ENCODE data around the gene MBD3L1. TPM values are rescaled to one million over a fixed set of nuclear protein-coding genes. Genes with fewer than 3 reads are reported as not detected.

Gene MBD3L1
- total RNA-seq, 1 donor from 2014 or later: not detected

DNA sequence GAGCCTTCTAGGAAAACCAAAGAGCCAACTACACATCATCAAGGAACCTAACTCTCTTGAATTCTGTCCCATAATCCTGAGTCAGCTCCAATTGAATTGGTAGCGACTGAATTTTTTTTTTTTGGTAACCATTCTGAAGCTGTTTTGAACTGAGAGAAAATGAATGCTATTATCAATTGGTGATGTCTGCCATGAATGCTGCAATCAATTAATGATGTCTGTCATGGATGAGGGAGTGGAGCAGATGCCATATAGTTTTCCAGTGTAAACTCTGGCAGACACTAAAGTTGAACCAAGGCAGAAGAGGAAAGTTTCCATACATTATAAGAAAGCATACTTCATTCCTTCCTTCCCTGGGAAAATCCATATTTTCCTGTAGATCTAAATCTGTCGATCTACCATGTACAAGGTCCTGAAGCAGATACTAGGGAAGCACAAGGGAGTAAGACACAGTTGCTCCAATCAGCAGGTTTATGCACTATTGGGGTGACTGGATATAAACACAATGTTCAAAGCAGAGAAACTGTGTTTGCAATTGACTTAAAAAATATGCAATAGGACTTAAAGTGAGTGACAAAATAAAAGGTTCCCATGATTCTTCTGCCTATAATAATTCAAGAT is 48.8 kb downstream of the MBD3L1 start:
- no peak for TF ChIP-seq EZH2 (IDR thresholded peaks at IDR 0.05)
- TF ChIP-seq, protein P1, sequence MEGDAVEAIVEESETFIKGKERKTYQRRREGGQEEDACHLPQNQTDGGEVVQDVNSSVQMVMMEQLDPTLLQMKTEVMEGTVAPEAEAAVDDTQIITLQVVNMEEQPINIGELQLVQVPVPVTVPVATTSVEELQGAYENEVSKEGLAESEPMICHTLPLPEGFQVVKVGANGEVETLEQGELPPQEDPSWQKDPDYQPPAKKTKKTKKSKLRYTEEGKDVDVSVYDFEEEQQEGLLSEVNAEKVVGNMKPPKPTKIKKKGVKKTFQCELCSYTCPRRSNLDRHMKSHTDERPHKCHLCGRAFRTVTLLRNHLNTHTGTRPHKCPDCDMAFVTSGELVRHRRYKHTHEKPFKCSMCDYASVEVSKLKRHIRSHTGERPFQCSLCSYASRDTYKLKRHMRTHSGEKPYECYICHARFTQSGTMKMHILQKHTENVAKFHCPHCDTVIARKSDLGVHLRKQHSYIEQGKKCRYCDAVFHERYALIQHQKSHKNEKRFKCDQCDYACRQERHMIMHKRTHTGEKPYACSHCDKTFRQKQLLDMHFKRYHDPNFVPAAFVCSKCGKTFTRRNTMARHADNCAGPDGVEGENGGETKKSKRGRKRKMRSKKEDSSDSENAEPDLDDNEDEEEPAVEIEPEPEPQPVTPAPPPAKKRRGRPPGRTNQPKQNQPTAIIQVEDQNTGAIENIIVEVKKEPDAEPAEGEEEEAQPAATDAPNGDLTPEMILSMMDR (IDR thresholded peaks at IDR 0.05): no peak
- TF ChIP-seq EZH2phosphoT487 (IDR thresholded peaks at IDR 0.05): no peak
- Histone ChIP-seq H3K36me3 (no peaks in the 10 kb centered on the region), H3F3A (ENCODE audit: low read depth) (no peaks in the 10 kb centered on the region), H3K4me3 (no peak overlapping the region), H3K27me3 (no peaks in the 10 kb centered on the region), H3K27ac (no peak overlapping the region), H3K9ac (no peak overlapping the region), H3K79me2 (ENCODE audit: low read depth) (no peaks in the 10 kb centered on the region), H3K4me1 (no peaks in the 10 kb centered on the region), H2AFZ (replicated peaks) (no peak overlapping the region), H3K9me3 (ENCODE audit: low read depth) (no peaks in the 10 kb centered on the region), H4K20me1 (ENCODE audit: low read depth) (no peaks in the 10 kb centered on the region), H3K4me2 (no peak overlapping the region)
- no peaks in the 10 kb centered on the region for H3K36me3 Mint-ChIP-seq
- H3K4me1 Mint-ChIP-seq: no peaks in the 10 kb centered on the region
- peaks cover 24% of the 10 kb centered on the region for H3K9me3 Mint-ChIP-seq
- H3K27me3 Mint-ChIP-seq (ENCODE audit: insufficient read depth, low read depth): peaks cover 2% of the 10 kb centered on the region
- DNase-seq (ENCODE audit: low spot score): no peak
- H3K4me3 Mint-ChIP-seq: no peak overlapping the region
- H3K27ac Mint-ChIP-seq: no peak overlapping the region

DNA sequence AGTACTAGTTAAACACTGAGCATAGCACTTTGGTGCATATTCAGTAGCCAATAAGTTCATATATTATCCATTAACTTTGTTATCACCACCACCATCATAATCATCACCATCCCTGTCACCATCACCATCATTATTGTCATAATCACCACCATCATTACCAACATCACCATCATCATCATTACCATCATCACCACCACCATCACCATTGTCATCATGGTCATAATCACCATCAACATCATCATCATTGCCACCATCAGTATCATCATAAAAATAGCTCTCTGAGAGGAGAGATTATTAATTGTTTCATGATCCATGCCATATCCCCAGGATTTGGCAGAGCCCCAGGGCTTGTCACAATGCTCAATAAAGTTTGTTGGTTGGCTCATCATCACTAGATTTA is 49.3 kb downstream of the MBD3L1 start:
- H4K20me1 ChIP-seq (ENCODE audit: low read depth): no peaks in the 10 kb centered on the region
- H3K27me3 ChIP-seq: no peaks in the 10 kb centered on the region
- Mint-ChIP-seq H3K36me3 (no peaks in the 10 kb centered on the region), H3K27me3 (ENCODE audit: insufficient read depth, low read depth) (peaks cover 2% of the 10 kb centered on the region), H3K4me1 (no peaks in the 10 kb centered on the region), H3K4me3 (no peak overlapping the region), H3K27ac (no peak overlapping the region), H3K9me3 (peaks cover 24% of the 10 kb centered on the region)
- no peak for DNase-seq (ENCODE audit: low spot score)
- no peak overlapping the region for H3K4me2 ChIP-seq
- H3K79me2 ChIP-seq (ENCODE audit: low read depth): no peaks in the 10 kb centered on the region
- H3K27ac ChIP-seq: no peak overlapping the region
- no peak overlapping the region for H3K4me3 ChIP-seq
- no peaks in the 10 kb centered on the region for H3F3A ChIP-seq (ENCODE audit: low read depth)
- no peaks in the 10 kb centered on the region for H3K36me3 ChIP-seq
- H3K9ac ChIP-seq: no peak overlapping the region
- H3K4me1 ChIP-seq: no peaks in the 10 kb centered on the region
- TF ChIP-seq EZH2 (IDR thresholded peaks at IDR 0.05) (no peak), EZH2phosphoT487 (IDR thresholded peaks at IDR 0.05) (no peak)
- TF ChIP-seq, protein P1 (IDR thresholded peaks at IDR 0.05): no peak
- no peak overlapping the region for H2AFZ ChIP-seq (replicated peaks)
- no peaks in the 10 kb centered on the region for H3K9me3 ChIP-seq (ENCODE audit: low read depth)

DNA sequence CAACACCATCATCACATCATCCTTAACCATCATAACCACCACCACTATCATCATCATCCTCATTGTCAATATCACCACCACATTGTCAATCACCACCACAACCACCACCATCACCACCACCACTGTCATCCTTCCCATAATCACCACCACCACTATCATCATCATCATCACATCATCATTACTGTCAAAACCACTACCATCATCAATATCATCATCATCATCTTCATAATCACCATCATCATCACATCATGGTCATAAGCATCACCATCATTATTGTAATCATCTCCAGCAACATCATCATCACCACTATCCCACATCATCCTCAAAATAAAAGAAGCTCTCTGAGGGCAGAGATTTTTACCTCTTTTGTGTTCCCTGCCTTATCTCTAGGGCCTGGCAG is 52.2 kb downstream of the MBD3L1 start:
- H4K20me1 ChIP-seq (ENCODE audit: low read depth): no peaks in the 10 kb centered on the region
- H3K27me3 ChIP-seq: no peaks in the 10 kb centered on the region
- no peak overlapping the region for H3K9ac ChIP-seq
- H3K4me2 ChIP-seq: no peak overlapping the region
- H3K4me1 Mint-ChIP-seq: no peaks in the 10 kb centered on the region
- peaks cover 6% of the 10 kb centered on the region for H3K27me3 Mint-ChIP-seq (ENCODE audit: insufficient read depth, low read depth)
- TF ChIP-seq EZH2phosphoT487 (IDR thresholded peaks at IDR 0.05) (no peak), EZH2 (IDR thresholded peaks at IDR 0.05) (no peak)
- TF ChIP-seq, protein P1 (IDR thresholded peaks at IDR 0.05): no peak
- no peak overlapping the region for H3K27ac Mint-ChIP-seq
- H3K79me2 ChIP-seq (ENCODE audit: low read depth): no peaks in the 10 kb centered on the region
- H3K9me3 Mint-ChIP-seq: peaks cover 15% of the 10 kb centered on the region
- no peak for DNase-seq (ENCODE audit: low spot score)
- H3K36me3 ChIP-seq: no peaks in the 10 kb centered on the region
- H3K4me1 ChIP-seq: no peaks in the 10 kb centered on the region
- no peak overlapping the region for H3K4me3 ChIP-seq
- H3K36me3 Mint-ChIP-seq: no peaks in the 10 kb centered on the region
- H3K9me3 ChIP-seq (ENCODE audit: low read depth): no peaks in the 10 kb centered on the region
- H3F3A ChIP-seq (ENCODE audit: low read depth): no peaks in the 10 kb centered on the region
- no peak overlapping the region for H3K27ac ChIP-seq
- no peak overlapping the region for H2AFZ ChIP-seq (replicated peaks)
- H3K4me3 Mint-ChIP-seq: no peak overlapping the region

Measured in neural progenitor cell (in vitro differentiated cells).